ENCODE measurements around the gene ZBTB20.

DNA sequence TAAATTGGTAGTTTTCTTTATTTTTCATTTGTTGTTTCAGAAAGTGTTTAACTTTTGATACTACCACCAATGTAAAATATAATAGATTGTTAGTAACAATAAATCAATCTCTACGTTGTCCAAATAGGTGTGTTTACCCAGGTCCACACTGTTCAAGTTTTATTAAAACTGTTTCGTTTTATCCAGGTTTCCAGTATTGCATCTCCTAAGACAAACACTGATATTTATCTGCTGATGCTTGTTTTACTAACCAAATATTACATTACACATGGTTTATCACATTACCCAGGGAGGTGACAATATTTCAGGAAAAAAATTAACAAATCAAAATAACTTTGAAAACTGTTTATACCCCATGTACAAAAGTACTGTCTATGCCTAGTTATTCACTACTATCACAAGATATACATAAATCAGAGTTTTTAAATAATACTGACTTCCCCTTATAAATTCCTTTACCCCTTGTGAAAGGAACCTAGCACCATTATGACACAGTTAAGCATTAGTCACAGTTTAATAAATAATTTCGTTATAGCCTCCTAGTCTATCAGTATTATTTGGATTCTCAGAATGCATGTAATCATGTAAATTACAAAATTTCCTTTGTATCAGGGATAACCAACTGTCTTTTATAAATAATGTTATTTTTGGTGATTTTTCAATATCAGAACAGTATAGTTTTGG, 205.3 kb downstream of the ZBTB20 start:
- TF ChIP-seq, protein P1, sequence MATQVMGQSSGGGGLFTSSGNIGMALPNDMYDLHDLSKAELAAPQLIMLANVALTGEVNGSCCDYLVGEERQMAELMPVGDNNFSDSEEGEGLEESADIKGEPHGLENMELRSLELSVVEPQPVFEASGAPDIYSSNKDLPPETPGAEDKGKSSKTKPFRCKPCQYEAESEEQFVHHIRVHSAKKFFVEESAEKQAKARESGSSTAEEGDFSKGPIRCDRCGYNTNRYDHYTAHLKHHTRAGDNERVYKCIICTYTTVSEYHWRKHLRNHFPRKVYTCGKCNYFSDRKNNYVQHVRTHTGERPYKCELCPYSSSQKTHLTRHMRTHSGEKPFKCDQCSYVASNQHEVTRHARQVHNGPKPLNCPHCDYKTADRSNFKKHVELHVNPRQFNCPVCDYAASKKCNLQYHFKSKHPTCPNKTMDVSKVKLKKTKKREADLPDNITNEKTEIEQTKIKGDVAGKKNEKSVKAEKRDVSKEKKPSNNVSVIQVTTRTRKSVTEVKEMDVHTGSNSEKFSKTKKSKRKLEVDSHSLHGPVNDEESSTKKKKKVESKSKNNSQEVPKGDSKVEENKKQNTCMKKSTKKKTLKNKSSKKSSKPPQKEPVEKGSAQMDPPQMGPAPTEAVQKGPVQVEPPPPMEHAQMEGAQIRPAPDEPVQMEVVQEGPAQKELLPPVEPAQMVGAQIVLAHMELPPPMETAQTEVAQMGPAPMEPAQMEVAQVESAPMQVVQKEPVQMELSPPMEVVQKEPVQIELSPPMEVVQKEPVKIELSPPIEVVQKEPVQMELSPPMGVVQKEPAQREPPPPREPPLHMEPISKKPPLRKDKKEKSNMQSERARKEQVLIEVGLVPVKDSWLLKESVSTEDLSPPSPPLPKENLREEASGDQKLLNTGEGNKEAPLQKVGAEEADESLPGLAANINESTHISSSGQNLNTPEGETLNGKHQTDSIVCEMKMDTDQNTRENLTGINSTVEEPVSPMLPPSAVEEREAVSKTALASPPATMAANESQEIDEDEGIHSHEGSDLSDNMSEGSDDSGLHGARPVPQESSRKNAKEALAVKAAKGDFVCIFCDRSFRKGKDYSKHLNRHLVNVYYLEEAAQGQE (IDR thresholded peaks at IDR 0.05; ENCODE audit: insufficient read depth in 1 of 2, low read depth in 2 of 2, low read length in 2 of 2) = no peak
- TF ChIP-seq POLR2AphosphoS5 (IDR thresholded peaks at IDR 0.05; ENCODE audit: low read depth, low read length) (no peak), SIN3A (IDR thresholded peaks at IDR 0.05; ENCODE audit: borderline replicate concordance, insufficient read depth, low read length) (no peak), TAF1 (IDR thresholded peaks at IDR 0.05; ENCODE audit: borderline replicate concordance, insufficient read depth, low read length) (no peak), FOXP2 (optimal IDR thresholded peaks at IDR 0.05; ENCODE audit: borderline replicate concordance, extremely low read depth, extremely low read length, insufficient read depth) (no peak)
